GM12878 (cell line): Measurements from ENCODE around the gene GABRB1. TPM values are rescaled to one million over a fixed set of nuclear protein-coding genes. Genes with fewer than 3 reads are reported as not detected.

Source experiments
- ATAC-seq: fragments of 200-7000 bp; cut with Tn5 transposase; 3 replicates; pipeline ENCODE4 v1.9.1; 2020; ENCODE audit warnings: mild to moderate bottlenecking, moderate library complexity
- BruUV-seq: library from RNA; stranded (reverse); fragments of 400-500 nt; replicated peaks from 2 replicates; lab custom pipeline; 2021; lab: Mats Ljungman, UMichigan
- CTCF ChIA-PET: fragments of 300-600 bp; sonication (Branson Sonifier 250); formaldehyde crosslinking; extraction: SDS; loops from one replicate; lab custom pipeline; 2021; ENCODE audit warnings: inconsistent platforms; lab: Yijun Ruan, JAX
- POLR2A ChIA-PET: fragments of 350-600 bp; formaldehyde crosslinking; extraction: SDS; loops from one replicate; lab custom pipeline; 2021; ENCODE audit warnings: inconsistent platforms; lab: Charles Lee
- RAD21 ChIA-PET: fragments of 300-600 bp; sonication (Branson Sonifier 250); formaldehyde crosslinking; loops from one replicate; lab custom pipeline; 2023; ENCODE audit warnings: antibody characterized with exemption; ENCODE audit not compliant: unreplicated experiment; lab: Charles Lee
- SMC1A ChIA-PET: fragments of 300-600 bp; sonication (Branson Sonifier 250); formaldehyde crosslinking; loops from one replicate; lab custom pipeline; 2023; ENCODE audit not compliant: unreplicated experiment, uncharacterized antibody; lab: Charles Lee
- DNase-seq: peaks from one replicate; pipeline ENCODE4 v3.0.0-alpha.2; 2011; ENCODE audit warnings: low read depth, low spot score
- FAIRE-seq: peaks from 3 replicates; lab custom pipeline; 2011; peaks lifted over from hg19 to GRCh38; lab: Jason Lieb, UNC
- H2AFZ ChIP-seq: 2 replicates; pipeline ENCODE4 v1.6.0; 2011; ENCODE audit warnings: low read depth, low read length, control low read depth; ENCODE audit not compliant: control insufficient read depth
- H3K27ac ChIP-seq: 2 replicates; pipeline ENCODE4 v1.5.1; 2011; ENCODE audit warnings: control low read depth; ENCODE audit not compliant: control insufficient read depth, insufficient read depth
- H3K27me3 ChIP-seq, 2 experiments: replicated peaks in 1 of 2; 2 replicates each; pipeline versions ENCODE4 v1.6.0 to v1.6.1; 2011; ENCODE audit warnings: low read length in 1 of 2; ENCODE audit not compliant: control insufficient read depth in 2 of 2, insufficient read depth in 2 of 2
- H3K36me3 ChIP-seq, 2 experiments: 2 replicates each; pipeline ENCODE4 v1.5.1; 2011; ENCODE audit warnings: low read length in 1 of 2; ENCODE audit not compliant: control insufficient read depth in 2 of 2, insufficient read depth in 2 of 2
- H3K4me1 ChIP-seq: 2 replicates; pipeline ENCODE4 v1.6.1; 2011; ENCODE audit warnings: mild to moderate bottlenecking, low read length, moderate library complexity, mixed read lengths; ENCODE audit not compliant: control insufficient read depth, insufficient read depth
- H3K4me2 ChIP-seq: 2 replicates; pipeline ENCODE4 v1.6.0; 2011; ENCODE audit warnings: control low read depth; ENCODE audit not compliant: control insufficient read depth, insufficient read depth
- H3K4me3 ChIP-seq: fragments of 200-600 bp; sonication (generic); 2 replicates; pipeline ENCODE4 v1.5.1; 2016
- H3K79me2 ChIP-seq: 2 replicates; pipeline ENCODE4 v1.6.0; 2011; ENCODE audit warnings: low read length; ENCODE audit not compliant: control insufficient read depth, insufficient read depth
- H3K9ac ChIP-seq: 2 replicates; pipeline ENCODE4 v1.8.0; 2011; ENCODE audit warnings: low read length, control low read depth, mixed read lengths; ENCODE audit not compliant: control insufficient read depth, insufficient read depth
- H3K9me3 ChIP-seq: replicated peaks from 3 replicates; pipeline ENCODE4 v1.5.1; 2011; ENCODE audit warnings: mild to moderate bottlenecking, low read length; ENCODE audit not compliant: control insufficient read depth, insufficient read depth
- H4K20me1 ChIP-seq: 2 replicates; pipeline ENCODE4 v1.6.0; 2011; ENCODE audit not compliant: control insufficient read depth, insufficient read depth
- ASH2L ChIP-seq: fragments of 300-600, 200-600 bp; sonication (generic); IDR thresholded peaks from 2 replicates; pipeline ENCODE4 v1.6.1; 2017; ENCODE audit warnings: low read depth, mild to moderate bottlenecking, borderline replicate concordance
- CBX5 ChIP-seq: sonication (generic); IDR thresholded peaks from 2 replicates; pipeline ENCODE4 v1.6.1; 2016; ENCODE audit warnings: low read depth, moderate library complexity, mild to moderate bottlenecking, inconsistent platforms
- E4F1 ChIP-seq: fragments of 450-650 bp; IDR thresholded peaks from 2 replicates; pipeline ENCODE4 v1.6.1; 2018; ENCODE audit warnings: borderline replicate concordance, mild to moderate bottlenecking; ENCODE audit not compliant: partially characterized antibody
- HDAC6 ChIP-seq: fragments of 200-600 bp; sonication (generic); IDR thresholded peaks from one replicate; pipeline ENCODE4 v1.8.0; 2017; ENCODE audit warnings: antibody characterized with exemption; ENCODE audit not compliant: unreplicated experiment
- MAX ChIP-seq: IDR thresholded peaks from 2 replicates; pipeline ENCODE4 v1.6.1; 2012; ENCODE audit warnings: low read depth, low read length, improper control_type of control experiment
- POLR2AphosphoS5 ChIP-seq: IDR thresholded peaks from 2 replicates; pipeline ENCODE4 v1.6.1; 2011; ENCODE audit warnings: mild to moderate bottlenecking, low read length, inconsistent platforms
- RB1 ChIP-seq: fragments of 450-650 bp; formaldehyde crosslinking; IDR thresholded peaks from 2 replicates; pipeline ENCODE4 v1.6.1; 2017; ENCODE audit warnings: mild to moderate bottlenecking, borderline replicate concordance
- SRF ChIP-seq, 2 experiments: IDR thresholded peaks; 2 replicates each; pipeline ENCODE4 v1.6.1; 2011; ENCODE audit warnings: low read depth in 2 of 2, low read length in 2 of 2, mild to moderate bottlenecking in 1 of 2, moderate library complexity in 1 of 2
- STAT1 ChIP-seq: fragments of 450-650 bp; conservative IDR thresholded peaks from 2 replicates; pipeline ENCODE4 v1.6.1; 2014; ENCODE audit warnings: antibody characterized with exemption, mild to moderate bottlenecking
- WGBS: methylation state at CpG from one replicate; pipeline ENCODE4 v1.1.6; 2016; ENCODE audit warnings: low lambda C conversion rate; ENCODE audit not compliant: insufficient replicate concordance, insufficient coverage; ENCODE audit errors: missing lambda C conversion rate; 5-methylcytosine and 5-hydroxymethylcytosine counted together
- in situ Hi-C: fragments of 300-500 bp; cut with MboI; formaldehyde crosslinking; loops from 9 replicates; pipeline ENCODE4 v1.14.3; 2018; ENCODE audit warnings: mixed read lengths
- intact Hi-C: fragments of 100-400 bp; cut with micrococcal nuclease; formaldehyde crosslinking; loops from one replicate; pipeline ENCODE4 v1.14.2; 2022; ENCODE audit not compliant: unreplicated experiment
- polyA plus RNA-seq, 11 experiments: library from polyadenylated mRNA; depleted of rRNA in 4 of 11; unstranded in 6 of 11; stranded (reverse) in 5 of 11; fragments of >200 nt; fragmentation: Nextera tagmentation in 4 of 11; fragmentation: Illumina TruSeq in 1 of 11; extraction: Ambion mirVana in 4 of 11; extraction: Trizol in 1 of 11; gene quantifications; 1 replicate in 1 of 11; 2 replicates in 10 of 11; pipeline versions ENCODE4 v1.2.1 to v1.2.3, GENCODE V29; 2011 to 2016; ENCODE audit warnings: inconsistent platforms in 2 of 11, missing spikeins in 2 of 11, low read depth in 1 of 11
- total RNA-seq, 4 experiments: library from RNA; depleted of rRNA in 3 of 4; stranded (reverse); fragments of >200 nt in 3 of 4; fragmentation: Illumina TruSeq in 1 of 4; extraction: Trizol in 1 of 4; gene quantifications; 2 replicates each; pipeline versions ENCODE4 v1.2.1 to v1.2.3, GENCODE V29; 2013 to 2021
- TF ChIP-seq, protein P1 (sequence below): fragments of 450-650 bp; IDR thresholded peaks from 2 replicates; pipeline ENCODE4 v1.6.1; 2017; ENCODE audit warnings: mild to moderate bottlenecking, moderate library complexity

Gene GABRB1
- total and polyA plus RNA-seq, 10 of the 15 experiments (the other 5 are each of a cell fraction or from before 2014, with no cell fraction given) = 0.13 to 0.92 TPM; not detected in 8

DNA sequence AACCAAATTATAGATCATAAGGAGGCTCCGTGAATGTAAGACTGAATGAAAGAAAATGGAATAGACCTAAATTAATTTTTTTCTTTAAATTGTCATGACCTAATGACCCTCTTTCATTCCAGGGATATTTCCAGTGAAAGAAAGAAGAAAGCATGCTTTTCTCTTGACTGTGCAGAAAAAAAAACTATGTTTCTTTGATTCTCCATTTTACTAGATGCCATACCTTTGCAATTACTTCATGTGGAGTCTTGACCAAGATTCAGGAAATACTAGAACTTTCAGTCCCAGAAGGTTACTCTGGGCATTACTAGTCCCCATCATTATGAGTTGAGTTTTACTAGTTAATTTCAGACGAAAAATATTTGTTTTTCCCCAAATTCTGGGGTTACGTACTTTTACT is 438.6 kb downstream of the GABRB1 start (continued):
- TF ChIP-seq, protein P1, sequence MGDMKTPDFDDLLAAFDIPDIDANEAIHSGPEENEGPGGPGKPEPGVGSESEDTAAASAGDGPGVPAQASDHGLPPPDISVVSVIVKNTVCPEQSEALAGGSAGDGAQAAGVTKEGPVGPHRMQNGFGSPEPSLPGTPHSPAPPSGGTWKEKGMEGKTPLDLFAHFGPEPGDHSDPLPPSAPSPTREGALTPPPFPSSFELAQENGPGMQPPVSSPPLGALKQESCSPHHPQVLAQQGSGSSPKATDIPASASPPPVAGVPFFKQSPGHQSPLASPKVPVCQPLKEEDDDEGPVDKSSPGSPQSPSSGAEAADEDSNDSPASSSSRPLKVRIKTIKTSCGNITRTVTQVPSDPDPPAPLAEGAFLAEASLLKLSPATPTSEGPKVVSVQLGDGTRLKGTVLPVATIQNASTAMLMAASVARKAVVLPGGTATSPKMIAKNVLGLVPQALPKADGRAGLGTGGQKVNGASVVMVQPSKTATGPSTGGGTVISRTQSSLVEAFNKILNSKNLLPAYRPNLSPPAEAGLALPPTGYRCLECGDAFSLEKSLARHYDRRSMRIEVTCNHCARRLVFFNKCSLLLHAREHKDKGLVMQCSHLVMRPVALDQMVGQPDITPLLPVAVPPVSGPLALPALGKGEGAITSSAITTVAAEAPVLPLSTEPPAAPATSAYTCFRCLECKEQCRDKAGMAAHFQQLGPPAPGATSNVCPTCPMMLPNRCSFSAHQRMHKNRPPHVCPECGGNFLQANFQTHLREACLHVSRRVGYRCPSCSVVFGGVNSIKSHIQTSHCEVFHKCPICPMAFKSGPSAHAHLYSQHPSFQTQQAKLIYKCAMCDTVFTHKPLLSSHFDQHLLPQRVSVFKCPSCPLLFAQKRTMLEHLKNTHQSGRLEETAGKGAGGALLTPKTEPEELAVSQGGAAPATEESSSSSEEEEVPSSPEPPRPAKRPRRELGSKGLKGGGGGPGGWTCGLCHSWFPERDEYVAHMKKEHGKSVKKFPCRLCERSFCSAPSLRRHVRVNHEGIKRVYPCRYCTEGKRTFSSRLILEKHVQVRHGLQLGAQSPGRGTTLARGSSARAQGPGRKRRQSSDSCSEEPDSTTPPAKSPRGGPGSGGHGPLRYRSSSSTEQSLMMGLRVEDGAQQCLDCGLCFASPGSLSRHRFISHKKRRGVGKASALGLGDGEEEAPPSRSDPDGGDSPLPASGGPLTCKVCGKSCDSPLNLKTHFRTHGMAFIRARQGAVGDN = no peak
- TF ChIP-seq ASH2L = no peak

DNA sequence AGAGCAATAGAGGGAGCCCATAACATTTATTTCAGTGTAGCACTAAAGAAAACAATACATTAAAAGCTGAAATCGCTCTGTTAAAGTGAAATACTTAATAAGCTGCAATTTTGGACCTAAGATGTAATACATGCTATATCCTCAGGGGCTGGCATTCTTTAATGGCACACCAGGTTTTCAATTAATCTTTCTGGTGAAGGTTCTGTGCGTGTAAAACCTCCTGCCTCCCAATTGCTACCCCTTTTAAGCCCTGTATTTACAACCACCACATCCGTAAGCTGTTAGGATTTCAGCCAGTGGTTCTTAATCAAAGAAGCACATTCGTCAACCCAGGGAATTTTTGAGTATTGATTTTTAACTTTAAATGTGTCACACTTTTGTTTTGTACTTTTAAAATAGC is 439.7 kb downstream of the GABRB1 start:
- in situ Hi-C loops = no loop called here
- no peaks in the 10 kb centered on the region for H3K9me3 ChIP-seq
- no peak overlapping the region for H3K27ac ChIP-seq
- H2AFZ ChIP-seq = no peak overlapping the region
- ChIA-PET RAD21 (interaction anchor here (1.1 to 1.4 kb wide), 2 partner anchors 10 to 14 kb away, joined by 3 read pairs; partner anchors contain the start of gene ATP10D), POLR2A (interaction anchor here (1.5 to 6.2 kb wide), 2 partner anchors 12 to 28 kb away, joined by 3 to 36 read pairs; partner anchors contain the start of gene ATP10D), CTCF (interaction anchor here (3.8 kb wide), 1 partner anchor 12 kb away, joined by 27 read pairs; the partner anchor contains the start of gene ATP10D), SMC1A (interaction anchor here (1.4 to 6.2 kb wide), 4 partner anchors 8 to 38 kb away, joined by 3 to 62 read pairs (median 3); partner anchors contain the start of genes ATP10D and COMMD8)
- no peak overlapping the region for H3K9ac ChIP-seq
- DNase-seq = no peak
- WGBS = 63% methylated on average over 4 of the region's 4 CpGs
- FAIRE-seq = no peak
- intact Hi-C loops = no loop called here
- no peak overlapping the region for H3K4me3 ChIP-seq
- no peak; the same call in 2 of the 3 replicates for ATAC-seq
- H3K27me3 ChIP-seq = no peaks in the 10 kb centered on the region
- no peaks in the 10 kb centered on the region for H4K20me1 ChIP-seq
- H3K79me2 ChIP-seq = no peaks in the 10 kb centered on the region
- no peaks in the 10 kb centered on the region for H3K4me1 ChIP-seq
- no peak overlapping the region for H3K4me2 ChIP-seq
- BruUV-seq = no TSS peak
- H3K36me3 ChIP-seq = no peaks in the 10 kb centered on the region
- TF ChIP-seq, protein P1 = no peak
- TF ChIP-seq RB1 = no peak
- TF ChIP-seq CBX5 = no peak
- no peak for TF ChIP-seq ASH2L
- TF ChIP-seq SRF (IDR thresholded peaks at IDR 0.05; ENCODE audit: low read depth in 2 of 2, low read length in 2 of 2) = no peak
- TF ChIP-seq E4F1 = no peak
- no peak for TF ChIP-seq MAX
- TF ChIP-seq HDAC6 = no peak
- no peak for TF ChIP-seq STAT1
- TF ChIP-seq POLR2AphosphoS5 = no peak
